NCI-H187 (cell line): ENCODE data around the gene ADM2.
"Not testable (repeated sequence)": the region's sequence is repeated elsewhere in the genome, so short reads cannot be mapped to it uniquely, and the experiment has no call there.

Source experiments
- DNase-seq, 2 experiments: peaks; one replicate each; lab custom pipeline; 2025; lab: John Stamatoyannopoulos, UW

The ADM2 gene

DNA sequence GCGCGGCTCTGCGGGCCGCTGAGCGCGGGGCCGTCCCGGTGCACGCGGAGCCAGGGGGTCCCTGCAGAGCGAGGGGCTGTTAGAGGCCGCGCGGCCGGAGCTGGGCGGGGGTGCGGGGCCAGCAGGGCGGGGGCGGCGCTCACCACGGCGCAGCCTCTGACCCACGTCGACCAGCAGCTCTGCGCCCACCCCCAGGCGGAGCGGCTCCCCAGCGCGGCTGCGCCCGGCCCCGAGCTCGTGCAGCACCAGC, 44.4 kb downstream of the ADM2 start:
- DNase-seq, result no peak

DNA sequence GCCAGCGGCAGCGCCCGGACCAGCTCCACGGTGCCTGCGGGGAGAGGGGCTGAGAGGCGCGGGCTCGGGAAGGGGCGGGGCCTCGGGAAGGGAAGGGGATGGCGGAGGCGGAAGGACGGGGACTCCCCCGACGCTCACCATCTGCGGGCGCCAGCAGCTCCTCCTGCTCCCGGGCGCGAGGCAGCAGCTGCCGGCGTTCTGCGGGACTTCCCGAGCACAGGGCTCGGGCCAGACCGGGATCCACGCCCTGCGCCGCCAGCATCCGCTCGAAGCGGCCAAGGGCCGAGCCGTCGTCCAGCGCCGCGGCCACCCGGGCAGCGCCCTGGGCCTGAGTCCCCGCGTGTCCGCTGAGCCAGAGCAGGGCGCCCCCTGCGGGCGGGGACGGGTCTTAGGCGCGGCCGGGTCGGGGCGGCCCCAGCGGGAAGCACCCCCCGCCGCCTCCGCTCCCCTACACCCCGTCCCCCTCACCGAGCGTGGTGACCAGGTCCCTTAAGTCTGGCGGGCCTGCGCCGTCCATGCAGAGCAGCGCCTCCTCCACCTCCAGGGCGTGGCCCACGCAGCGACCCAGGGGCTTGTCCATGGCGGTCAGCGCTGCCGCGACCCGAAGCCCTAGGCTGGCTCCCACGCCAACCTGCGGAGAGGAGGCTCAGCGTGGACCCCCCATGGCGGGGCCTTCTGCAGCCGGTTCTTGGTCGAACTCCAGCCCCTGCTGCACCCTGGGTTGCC, 44.9 kb downstream of the ADM2 start:
- no peak for DNase-seq

DNA sequence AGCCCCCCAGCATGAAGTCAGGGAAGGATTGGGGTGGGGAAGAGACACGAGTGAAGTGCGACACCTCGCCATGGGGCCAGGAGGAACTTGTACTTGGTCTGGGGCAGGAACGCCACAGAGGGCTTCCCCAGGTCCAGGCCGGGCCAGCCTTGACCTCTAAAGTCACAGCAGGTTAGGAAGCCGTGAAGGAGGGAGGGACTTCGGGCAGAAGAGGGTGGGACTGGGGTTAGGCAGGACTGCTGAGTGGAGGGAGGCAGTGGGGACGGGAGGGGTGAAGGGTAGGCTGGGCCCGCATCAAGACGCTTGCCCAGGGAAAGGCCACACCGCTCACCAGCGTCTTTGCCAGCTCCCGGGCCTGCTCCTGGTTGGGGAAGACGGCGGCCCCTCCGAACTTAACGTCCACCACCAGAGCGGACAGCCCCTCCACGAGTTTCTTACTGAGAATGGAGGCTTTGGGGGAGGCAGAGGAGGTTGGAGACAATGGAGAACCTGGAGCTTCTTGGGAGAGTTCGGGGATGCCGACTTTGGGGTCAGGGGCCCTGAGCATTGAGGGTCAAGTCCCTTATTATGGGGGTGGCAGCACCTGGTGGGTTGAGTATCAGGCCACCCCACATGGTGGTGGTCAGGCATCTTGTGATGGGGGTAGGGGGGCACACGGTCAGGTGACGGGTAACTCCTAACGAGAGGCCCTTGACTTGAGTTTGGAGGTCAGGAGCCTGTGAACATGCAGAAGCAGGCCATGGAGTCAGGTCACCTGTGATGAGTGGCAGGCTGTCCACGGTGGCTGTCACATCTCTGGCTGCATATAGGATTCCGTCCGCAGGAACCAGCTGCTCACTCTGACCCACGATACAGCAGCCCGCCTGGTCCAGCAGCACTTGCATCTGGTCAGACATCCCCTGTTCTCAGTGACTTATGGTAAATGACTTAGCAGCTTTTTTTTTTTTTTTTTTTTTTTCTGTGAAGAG, 45.8 kb downstream of the ADM2 start:
- DNase-seq, result no peak

DNA sequence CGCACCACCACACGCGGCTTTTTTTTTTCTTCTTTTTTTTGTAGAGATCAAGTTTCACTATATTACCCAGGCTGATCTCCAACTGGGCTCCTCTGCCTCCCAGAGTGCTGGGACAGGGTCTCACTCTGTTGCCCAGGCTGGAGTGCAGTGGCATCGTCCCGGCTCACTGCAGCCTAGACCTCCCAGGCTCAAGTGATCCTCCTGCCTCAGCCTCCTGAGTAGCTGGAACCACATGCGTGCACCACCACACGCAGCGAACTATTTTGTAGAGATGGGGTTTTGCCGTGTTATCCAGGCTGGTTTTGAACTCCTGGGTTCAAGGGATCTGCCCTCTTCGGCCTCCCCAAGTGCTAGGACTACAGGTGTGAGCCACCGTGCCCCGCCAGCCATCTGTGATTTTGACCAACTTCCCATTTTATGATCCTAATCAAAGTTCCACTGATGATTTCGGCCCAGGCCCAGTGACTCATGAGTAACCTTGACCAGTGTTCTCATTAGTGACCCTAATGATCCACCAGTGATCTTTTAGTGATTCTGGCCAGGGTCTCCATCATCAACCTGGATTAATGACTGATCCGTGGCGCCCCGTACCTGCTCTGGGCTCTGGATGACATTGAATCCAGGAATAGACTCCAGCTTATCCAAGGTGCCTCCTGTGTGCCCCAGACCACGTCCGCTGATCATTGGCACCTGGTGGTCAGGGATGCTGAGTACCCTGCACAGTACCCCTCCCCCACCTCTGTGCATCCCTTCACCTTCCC, 46.8 kb downstream of the ADM2 start:
- DNase-seq, result no peak

DNA sequence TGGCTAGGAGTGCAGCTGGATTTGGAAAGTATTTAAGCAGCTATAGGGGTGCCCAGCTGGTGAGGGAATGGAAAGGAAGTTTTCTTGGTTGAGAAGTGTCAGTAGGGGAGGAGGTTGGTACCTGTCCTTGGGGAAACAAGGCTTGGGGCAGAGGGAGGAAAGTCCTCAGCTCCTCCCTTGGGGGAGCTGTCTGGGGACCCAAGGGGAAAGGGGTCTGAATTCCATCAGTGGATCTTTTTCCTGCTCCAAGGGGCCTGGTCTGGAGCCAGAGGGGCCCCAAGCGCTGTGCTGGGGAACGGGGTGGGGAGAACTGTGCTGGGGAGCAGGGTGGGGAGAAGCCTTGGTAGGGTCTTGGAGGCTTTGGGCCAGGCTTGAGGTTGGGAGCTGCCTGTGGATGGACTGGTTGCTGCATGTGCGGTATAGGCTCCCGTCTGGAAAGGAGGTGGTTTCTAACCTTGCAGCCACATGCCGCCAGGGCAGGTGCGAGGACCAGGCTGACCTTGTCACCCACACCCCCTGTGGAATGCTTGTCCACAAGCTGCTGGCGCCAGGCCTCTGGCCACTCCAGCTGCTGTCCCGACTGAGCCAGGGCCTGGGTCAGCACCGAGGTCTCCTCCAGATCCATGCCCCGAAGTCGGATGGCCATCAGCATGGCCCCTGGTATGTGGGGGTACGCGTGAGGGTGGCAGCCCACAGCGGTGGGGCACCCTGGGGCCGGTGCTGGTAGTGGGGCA, 47.5 kb downstream of the ADM2 start:
- no peak for DNase-seq

DNA sequence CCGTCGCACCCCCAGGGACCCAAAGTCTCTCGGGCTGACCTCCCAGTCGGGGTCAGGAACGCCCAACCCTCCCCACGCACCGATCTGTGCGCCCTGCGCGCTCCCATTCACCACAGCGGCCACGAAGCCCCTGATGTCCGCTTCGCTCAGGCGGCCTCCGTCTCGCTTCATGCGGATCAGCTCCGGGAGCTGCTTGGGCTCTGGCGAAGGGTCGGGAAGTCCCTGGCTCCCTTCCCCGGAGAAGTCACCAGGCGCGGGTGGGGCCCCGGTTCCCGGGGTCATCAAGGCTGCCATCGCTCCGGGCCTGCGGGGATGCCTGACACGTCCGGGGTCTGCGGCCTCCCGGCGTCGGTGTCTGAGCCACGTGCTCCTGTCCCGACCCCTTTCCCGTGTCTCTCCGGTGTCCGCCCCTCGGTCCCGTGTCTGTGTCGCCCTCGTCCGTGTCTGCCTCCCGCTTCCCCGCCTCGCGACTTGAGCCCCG, 48.1 kb downstream of the ADM2 start:
- no peak for DNase-seq

DNA sequence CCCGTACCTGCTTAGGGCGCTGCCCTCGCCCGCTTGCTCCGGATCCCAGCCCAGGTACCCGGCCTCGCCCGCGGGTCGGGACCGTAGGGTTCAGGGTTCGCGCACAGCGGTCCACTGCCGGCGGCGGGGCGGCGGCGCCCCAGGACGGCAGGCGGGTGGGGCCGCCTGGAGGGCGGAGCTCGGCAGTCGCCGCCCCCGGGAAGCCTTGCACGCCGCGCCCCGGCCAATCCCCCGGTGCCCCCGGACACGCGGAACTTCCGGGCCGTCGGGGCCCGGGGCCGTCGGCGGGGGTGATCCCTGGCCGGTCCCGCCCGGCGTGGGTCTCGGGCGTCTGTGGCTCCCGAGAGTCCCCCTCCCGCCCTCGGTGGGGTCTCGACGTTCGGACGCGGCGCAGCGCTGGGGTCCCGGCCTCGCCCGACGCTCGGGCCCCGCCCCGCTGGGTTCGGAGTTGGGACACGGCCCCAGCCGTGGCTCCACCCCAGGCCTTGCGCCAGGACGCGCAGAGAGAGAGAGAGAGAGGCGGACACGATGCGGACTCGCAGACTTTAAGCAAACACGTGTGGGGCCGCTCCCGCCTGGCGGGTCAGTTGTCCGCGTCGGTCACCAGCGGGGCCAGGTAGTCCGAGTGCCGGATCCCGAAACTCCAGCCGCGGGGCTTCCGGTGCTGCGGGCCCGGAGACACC, 48.7 kb downstream of the ADM2 start, which contains the start of gene TYMP:
Gene TYMP, minus strand, starts transcription at position 116 of the 683 bp plus-strand sequence. CDS start 303 bp downstream, outside the sequence.
- no peak for DNase-seq

DNA sequence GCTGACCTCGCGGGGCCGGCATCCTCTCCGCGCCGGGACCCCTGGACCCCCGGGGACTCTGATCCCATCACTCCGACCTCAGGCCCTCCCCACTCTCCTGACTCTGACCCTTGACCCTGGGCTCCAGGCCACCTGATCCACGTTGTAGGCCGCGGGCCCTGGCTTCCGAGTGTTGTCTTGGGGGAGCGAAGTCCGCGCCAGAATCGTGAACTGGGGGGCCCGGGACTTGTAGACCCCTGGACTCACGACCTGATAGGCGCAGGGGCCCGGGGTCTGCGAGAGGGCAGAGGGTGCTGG, 49.2 kb downstream of the ADM2 start:
- DNase-seq, result no peak

DNA sequence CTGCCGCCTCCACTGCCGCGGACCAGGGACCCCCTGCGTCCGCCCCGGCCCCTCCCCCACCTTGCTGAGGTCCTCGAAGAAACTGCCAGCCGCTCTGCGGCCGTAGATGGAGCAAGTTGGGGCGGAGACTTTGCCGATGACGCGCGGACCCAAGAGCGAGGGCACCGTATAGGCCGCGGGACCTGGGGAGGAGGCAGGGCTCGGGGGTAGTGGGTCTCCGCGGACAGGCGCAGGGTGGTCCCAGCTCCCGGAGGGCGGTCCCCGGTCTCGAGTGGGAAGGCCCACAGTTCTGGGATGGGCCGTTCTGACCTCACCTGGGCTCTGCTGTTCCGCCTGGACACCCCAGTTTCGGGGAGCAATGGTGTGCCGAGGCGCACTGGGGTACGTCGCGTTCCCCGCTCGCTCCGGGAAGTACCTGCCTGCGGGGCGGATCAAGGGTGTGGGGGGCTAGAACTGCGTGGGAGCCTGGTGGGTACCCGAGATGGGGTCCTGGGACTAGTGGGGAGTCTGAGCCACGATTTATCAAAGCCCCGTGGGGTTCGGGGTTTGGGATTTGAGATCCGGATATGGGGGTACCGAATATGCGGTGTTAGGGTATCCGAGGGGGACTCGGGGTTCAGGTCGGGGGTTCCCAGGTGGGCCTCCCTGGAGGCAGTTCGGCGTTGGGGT, 49.7 kb downstream of the ADM2 start:
- DNase-seq, result no peak

DNA sequence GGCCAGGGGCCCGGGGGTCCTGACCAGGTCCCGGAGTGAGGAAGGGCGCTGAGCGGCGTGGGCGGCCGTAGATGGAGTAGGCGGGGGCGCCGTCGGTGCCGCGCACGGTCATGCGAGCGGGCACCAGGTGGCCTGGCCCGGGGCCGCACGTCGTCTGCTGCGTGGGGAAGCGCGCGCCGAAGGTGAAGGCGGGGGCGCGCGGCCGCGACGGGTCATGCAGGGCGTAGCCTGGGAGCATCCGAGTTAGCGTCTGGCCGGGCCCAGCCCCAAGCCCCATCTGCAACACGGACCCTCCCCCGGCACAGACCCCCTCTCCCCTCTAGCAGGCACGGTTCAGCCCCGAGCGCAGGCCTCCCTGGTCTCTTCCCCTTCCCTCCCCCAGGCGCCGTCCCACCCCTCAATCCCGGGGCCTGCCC, 50.2 kb downstream of the ADM2 start:
- no peak for DNase-seq

DNA sequence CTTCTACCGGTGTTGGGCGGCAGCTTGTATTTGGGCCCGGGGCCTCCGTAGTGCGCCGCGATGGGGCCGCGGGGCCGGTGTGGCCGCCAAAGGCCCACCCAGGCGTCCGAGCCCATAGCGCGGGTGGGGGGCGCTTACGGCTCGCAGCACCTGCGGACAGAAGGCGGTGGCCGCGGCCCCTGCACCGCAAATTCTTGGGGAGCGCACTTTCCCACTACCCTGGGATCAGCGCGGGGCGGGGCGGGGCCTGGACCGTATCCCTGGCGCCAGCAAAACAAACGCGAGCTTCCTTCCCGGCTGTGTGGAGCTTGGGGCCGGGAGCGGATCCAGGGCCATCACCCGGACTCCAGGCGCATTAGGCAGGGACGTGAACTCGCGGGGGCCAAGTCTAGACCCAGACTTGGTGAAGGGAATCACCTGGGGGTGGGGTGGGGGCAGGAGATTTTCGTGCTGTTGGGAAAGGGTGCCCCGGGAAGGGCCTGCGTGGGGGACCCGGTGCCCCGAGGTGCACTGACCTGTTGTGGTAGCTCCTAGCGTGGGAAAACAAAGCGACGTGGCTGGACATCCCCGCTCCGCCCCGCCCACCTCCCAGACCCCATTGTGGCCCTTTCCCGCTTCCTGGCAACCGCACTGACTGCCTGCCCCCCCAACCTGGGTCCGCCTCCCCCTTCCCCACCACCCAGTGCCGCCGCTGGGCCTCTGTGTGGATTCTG, 50.8 kb downstream of the ADM2 start:
- no peak for DNase-seq

DNA sequence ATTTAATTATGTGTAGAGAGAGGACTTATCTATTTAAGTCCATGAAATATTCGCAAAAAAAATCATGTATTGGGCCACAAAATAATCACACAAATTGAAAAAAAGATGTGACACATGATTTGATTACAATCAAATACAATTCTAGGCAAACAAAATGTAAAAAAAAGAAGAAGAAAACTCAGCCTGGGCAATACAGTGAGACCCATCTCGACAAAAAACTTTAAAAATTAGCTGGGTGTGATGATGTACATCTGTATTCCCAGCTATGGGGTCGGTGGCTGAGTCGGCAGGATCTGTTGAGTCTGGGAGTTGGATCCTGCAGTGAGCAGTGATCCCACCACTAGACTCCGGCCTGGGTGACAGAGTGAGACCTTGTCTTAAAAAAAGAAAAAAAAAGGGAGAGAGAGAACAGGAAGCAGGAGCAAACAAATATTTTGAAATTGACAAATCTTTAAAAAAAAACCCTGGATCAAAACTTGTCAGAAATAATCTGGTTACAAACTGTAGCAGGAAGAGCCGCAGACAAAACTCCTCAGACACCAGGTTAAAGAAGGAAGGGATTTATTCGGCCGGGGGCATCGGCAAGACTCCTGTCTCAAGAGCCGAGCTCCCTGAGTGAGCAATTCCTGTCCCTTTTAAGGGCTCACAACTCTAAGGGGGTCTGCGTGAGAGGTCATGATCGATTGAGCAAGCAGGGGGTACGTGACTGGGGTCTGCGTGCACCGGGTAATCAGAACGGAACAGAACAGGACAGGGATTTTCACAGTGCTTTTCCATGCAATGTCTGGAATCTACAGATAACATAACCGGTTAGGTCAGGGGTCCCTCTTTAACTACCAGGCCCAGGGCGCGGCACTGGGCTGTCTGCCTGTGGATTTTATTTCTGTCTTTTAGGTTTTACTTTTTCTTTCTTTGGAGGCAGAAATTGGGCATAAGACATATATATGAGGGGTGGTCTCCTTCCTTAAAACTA, 51.8 kb downstream of the ADM2 start:
- no peak for DNase-seq

DNA sequence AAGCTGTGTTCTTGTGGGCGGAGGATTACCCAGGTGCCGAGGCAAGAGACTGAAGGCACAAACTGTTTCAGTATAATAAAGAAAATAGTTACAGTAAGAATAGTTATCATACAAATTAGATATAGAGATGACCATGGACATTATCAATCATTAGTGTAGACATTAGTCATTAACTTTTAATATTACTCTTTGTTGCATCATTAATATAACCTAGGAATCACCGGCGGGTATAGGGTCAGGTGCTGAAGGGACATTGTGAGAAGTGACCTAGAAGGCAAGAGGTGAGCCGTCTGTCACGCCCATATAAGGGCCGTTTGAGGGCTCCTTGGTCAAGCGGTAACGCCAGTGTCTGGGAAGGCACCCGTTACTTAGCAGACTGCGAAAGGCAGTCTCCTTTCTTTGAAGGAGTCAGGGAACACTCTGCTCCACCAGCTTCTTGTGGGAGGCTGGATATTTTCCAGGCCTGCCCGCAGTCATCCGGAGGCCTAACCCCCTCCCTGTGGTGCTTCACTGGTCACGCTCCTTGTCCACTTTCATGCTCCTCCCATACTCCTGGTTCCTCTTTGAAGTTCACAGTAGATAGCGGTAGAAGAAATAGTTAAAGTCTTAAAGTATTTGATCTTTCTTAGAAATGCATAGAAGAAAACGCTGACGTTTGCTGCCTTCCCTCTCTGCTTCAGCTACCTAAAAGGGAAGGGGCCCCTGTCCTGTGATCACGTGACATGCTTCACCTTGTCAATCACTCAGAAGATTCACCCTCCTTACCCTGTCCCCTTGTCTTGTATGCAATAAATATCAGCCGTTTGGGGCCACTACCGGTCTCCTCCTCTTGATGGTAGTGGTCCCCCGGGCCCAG, 52.7 kb downstream of the ADM2 start:
- not testable (repeated sequence) for DNase-seq

DNA sequence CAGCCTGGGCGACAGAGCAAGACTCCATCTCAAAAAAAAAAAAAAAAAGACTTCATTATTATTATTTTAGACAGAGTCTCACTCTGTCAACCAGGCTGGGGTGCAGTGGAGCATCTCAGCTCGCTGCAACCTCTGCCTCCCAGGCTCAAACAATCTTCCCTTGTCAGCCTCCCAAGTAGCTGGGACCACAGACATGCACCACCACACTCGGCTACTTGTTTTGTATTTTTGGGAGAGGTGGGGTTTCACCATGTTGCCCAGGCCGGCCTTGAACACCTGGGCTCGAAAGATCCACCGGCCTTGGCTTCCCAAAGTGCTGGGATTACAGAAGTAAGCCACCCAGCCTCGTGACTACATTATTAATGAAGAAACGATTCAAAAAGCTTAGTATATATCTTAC, 53.8 kb downstream of the ADM2 start:
- no peak for DNase-seq
